Ovary (tissue), 3 donors: ENCODE results near the gene SARM1.

Experiments
- CTCF ChIP-seq, 3 donors: fragments of 450-650 bp in 2 of 3; fragments of 200-600 bp in 1 of 3; IDR thresholded peaks; one replicate each; pipeline versions ENCODE4 v1.5.1 to v1.8.0; 2016 to 2022; ENCODE audit warnings: antibody characterized with exemption in 3 of 3, mild to moderate bottlenecking in 1 of 3
- POLR2A ChIP-seq: fragments of 450-650 bp; IDR thresholded peaks from one replicate; pipeline ENCODE4 v1.6.1; 2017; ENCODE audit warnings: antibody characterized with exemption, mild to moderate bottlenecking, moderate library complexity
- donor health status: DM: no; HTN: no; CAD: no.

- TF ChIP-seq CTCF (IDR thresholded peaks at IDR 0.05) (no peak), POLR2A (no peak)
Observed at GRCh38 chr17:28433721-28434120, 62.2 kb downstream of the SARM1 start.
